GOT3 (cell line): ENCODE results near the gene NEK10.

Source experiments
- DNase-seq: peaks from one replicate; lab custom pipeline; 2025; ENCODE audit warnings: mixed read lengths; lab: John Stamatoyannopoulos, UW

Gene NEK10

GRCh38 chr3:27108322-27108721 is 260.9 kb downstream of the NEK10 start:
- DNase-seq = no peak

- DNase-seq = no peak
Measured at GRCh38 chr3:27105904-27106303, 263.3 kb downstream of the NEK10 start.

GRCh38 chr3:27097182-27097581 is 272.0 kb downstream of the NEK10 start:
- DNase-seq = no peak

- DNase-seq = no peak
Measured at GRCh38 chr3:27095553-27096222, 273.5 kb downstream of the NEK10 start.

- DNase-seq = no peak
Measured at GRCh38 chr3:27094721-27095120, 274.5 kb downstream of the NEK10 start.

GRCh38 chr3:27093771-27094170 is 275.4 kb downstream of the NEK10 start:
- no peak for DNase-seq

GRCh38 chr3:27090275-27091041 is 278.7 kb downstream of the NEK10 start:
- DNase-seq = no peak

- DNase-seq = no peak
Measured at GRCh38 chr3:27089645-27090044, 279.5 kb downstream of the NEK10 start.

GRCh38 chr3:27089068-27089467 is 280.1 kb downstream of the NEK10 start:
- DNase-seq = no peak

GRCh38 chr3:27085829-27086730 is 283.1 kb downstream of the NEK10 start:
- DNase-seq = no peak

- DNase-seq = no peak
Measured at GRCh38 chr3:27081992-27082607, 287.1 kb downstream of the NEK10 start.

GRCh38 chr3:27081566-27081965 is 287.6 kb downstream of the NEK10 start:
- no peak for DNase-seq

- no peak for DNase-seq
Measured at GRCh38 chr3:27080258-27080525, 289.0 kb downstream of the NEK10 start.

- DNase-seq = no peak
Measured at GRCh38 chr3:27079427-27080257, 289.5 kb downstream of the NEK10 start.

- no peak for DNase-seq
Measured at GRCh38 chr3:27078246-27078913, 290.8 kb downstream of the NEK10 start.

GRCh38 chr3:27076815-27077630 is 292.2 kb downstream of the NEK10 start:
- DNase-seq = no peak

- no peak for DNase-seq
Measured at GRCh38 chr3:27074914-27075313, 294.3 kb downstream of the NEK10 start.

GRCh38 chr3:27073912-27074311 is 295.3 kb downstream of the NEK10 start:
- no peak for DNase-seq

GRCh38 chr3:27072810-27073651 is 296.2 kb downstream of the NEK10 start:
- DNase-seq = no peak
